GM12878 (cell line): ENCODE data around the gene MCOLN2. TPM values are rescaled to one million over a fixed set of nuclear protein-coding genes. Genes with fewer than 3 reads are reported as not detected.

Experiments
- ATAC-seq: fragments of 200-7000 bp; cut with Tn5 transposase; 3 replicates; pipeline ENCODE4 v1.9.1; 2020; ENCODE audit warnings: mild to moderate bottlenecking, moderate library complexity
- BruUV-seq: library from RNA; stranded (reverse); fragments of 400-500 nt; replicated peaks from 2 replicates; lab custom pipeline; 2021; lab: Mats Ljungman, UMichigan
- CTCF ChIA-PET: fragments of 300-600 bp; sonication (Branson Sonifier 250); formaldehyde crosslinking; extraction: SDS; loops from one replicate; lab custom pipeline; 2021; ENCODE audit warnings: inconsistent platforms; lab: Yijun Ruan, JAX
- POLR2A ChIA-PET: fragments of 350-600 bp; formaldehyde crosslinking; extraction: SDS; loops from one replicate; lab custom pipeline; 2021; ENCODE audit warnings: inconsistent platforms; lab: Charles Lee
- RAD21 ChIA-PET: fragments of 300-600 bp; sonication (Branson Sonifier 250); formaldehyde crosslinking; loops from one replicate; lab custom pipeline; 2023; ENCODE audit warnings: antibody characterized with exemption; ENCODE audit not compliant: unreplicated experiment; lab: Charles Lee
- SMC1A ChIA-PET: fragments of 300-600 bp; sonication (Branson Sonifier 250); formaldehyde crosslinking; loops from one replicate; lab custom pipeline; 2023; ENCODE audit not compliant: unreplicated experiment, uncharacterized antibody; lab: Charles Lee
- DNase-seq: peaks from one replicate; pipeline ENCODE4 v3.0.0-alpha.2; 2011; ENCODE audit warnings: low read depth, low spot score
- FAIRE-seq: peaks from 3 replicates; lab custom pipeline; 2011; peaks lifted over from hg19 to GRCh38; lab: Jason Lieb, UNC
- H2AFZ ChIP-seq: 2 replicates; pipeline ENCODE4 v1.6.0; 2011; ENCODE audit warnings: low read depth, low read length, control low read depth; ENCODE audit not compliant: control insufficient read depth
- H3K27ac ChIP-seq: 2 replicates; pipeline ENCODE4 v1.5.1; 2011; ENCODE audit warnings: control low read depth; ENCODE audit not compliant: control insufficient read depth, insufficient read depth
- H3K27me3 ChIP-seq, 2 experiments: replicated peaks in 1 of 2; 2 replicates each; pipeline versions ENCODE4 v1.6.0 to v1.6.1; 2011; ENCODE audit warnings: low read length in 1 of 2; ENCODE audit not compliant: control insufficient read depth in 2 of 2, insufficient read depth in 2 of 2
- H3K36me3 ChIP-seq, 2 experiments: 2 replicates each; pipeline ENCODE4 v1.5.1; 2011; ENCODE audit warnings: low read length in 1 of 2; ENCODE audit not compliant: control insufficient read depth in 2 of 2, insufficient read depth in 2 of 2
- H3K4me1 ChIP-seq: 2 replicates; pipeline ENCODE4 v1.6.1; 2011; ENCODE audit warnings: mild to moderate bottlenecking, low read length, moderate library complexity, mixed read lengths; ENCODE audit not compliant: control insufficient read depth, insufficient read depth
- H3K4me2 ChIP-seq: 2 replicates; pipeline ENCODE4 v1.6.0; 2011; ENCODE audit warnings: control low read depth; ENCODE audit not compliant: control insufficient read depth, insufficient read depth
- H3K4me3 ChIP-seq: fragments of 200-600 bp; sonication (generic); 2 replicates; pipeline ENCODE4 v1.5.1; 2016
- H3K79me2 ChIP-seq: 2 replicates; pipeline ENCODE4 v1.6.0; 2011; ENCODE audit warnings: low read length; ENCODE audit not compliant: control insufficient read depth, insufficient read depth
- H3K9ac ChIP-seq: 2 replicates; pipeline ENCODE4 v1.8.0; 2011; ENCODE audit warnings: low read length, control low read depth, mixed read lengths; ENCODE audit not compliant: control insufficient read depth, insufficient read depth
- H3K9me3 ChIP-seq: replicated peaks from 3 replicates; pipeline ENCODE4 v1.5.1; 2011; ENCODE audit warnings: mild to moderate bottlenecking, low read length; ENCODE audit not compliant: control insufficient read depth, insufficient read depth
- H4K20me1 ChIP-seq: 2 replicates; pipeline ENCODE4 v1.6.0; 2011; ENCODE audit not compliant: control insufficient read depth, insufficient read depth
- FOXM1 ChIP-seq: IDR thresholded peaks from 2 replicates; pipeline ENCODE4 v1.6.1; 2012; ENCODE audit warnings: low read depth, mild to moderate bottlenecking, inconsistent platforms, low read length, moderate library complexity
- HDAC6 ChIP-seq: fragments of 200-600 bp; sonication (generic); IDR thresholded peaks from one replicate; pipeline ENCODE4 v1.8.0; 2017; ENCODE audit warnings: antibody characterized with exemption; ENCODE audit not compliant: unreplicated experiment
- HDGF ChIP-seq: fragments of 450-650 bp; IDR thresholded peaks from 2 replicates; pipeline ENCODE4 v1.6.1; 2016; ENCODE audit warnings: antibody characterized with exemption
- JUND ChIP-seq: IDR thresholded peaks from 2 replicates; pipeline ENCODE4 v1.6.1; 2012; ENCODE audit warnings: low read depth, mild to moderate bottlenecking, low read length, improper control_type of control experiment, moderate library complexity
- MXI1 ChIP-seq: fragments of 150-350 bp; IDR thresholded peaks from 2 replicates; pipeline ENCODE4 v1.6.1; 2011; ENCODE audit warnings: low read depth, mild to moderate bottlenecking, inconsistent platforms, low read length, improper control_type of control experiment
- NBN ChIP-seq: fragments of 450-650 bp; IDR thresholded peaks from 2 replicates; pipeline ENCODE4 v1.6.1; 2016
- RB1 ChIP-seq: fragments of 450-650 bp; formaldehyde crosslinking; IDR thresholded peaks from 2 replicates; pipeline ENCODE4 v1.6.1; 2017; ENCODE audit warnings: mild to moderate bottlenecking, borderline replicate concordance
- STAT1 ChIP-seq: fragments of 450-650 bp; conservative IDR thresholded peaks from 2 replicates; pipeline ENCODE4 v1.6.1; 2014; ENCODE audit warnings: antibody characterized with exemption, mild to moderate bottlenecking
- YY1 ChIP-seq: IDR thresholded peaks from 2 replicates; pipeline ENCODE4 v1.6.1; 2011; ENCODE audit warnings: low read depth, mild to moderate bottlenecking, low read length
- ZNF384 ChIP-seq: IDR thresholded peaks from 2 replicates; pipeline ENCODE4 v1.6.1; 2012; ENCODE audit warnings: low read depth, mild to moderate bottlenecking, low read length, improper control_type of control experiment, borderline replicate concordance
- WGBS: methylation state at CpG from one replicate; pipeline ENCODE4 v1.1.6; 2016; ENCODE audit warnings: low lambda C conversion rate; ENCODE audit not compliant: insufficient replicate concordance, insufficient coverage; ENCODE audit errors: missing lambda C conversion rate; 5-methylcytosine and 5-hydroxymethylcytosine counted together
- in situ Hi-C: fragments of 300-500 bp; cut with MboI; formaldehyde crosslinking; loops from 9 replicates; pipeline ENCODE4 v1.14.3; 2018; ENCODE audit warnings: mixed read lengths
- intact Hi-C: fragments of 100-400 bp; cut with micrococcal nuclease; formaldehyde crosslinking; loops from one replicate; pipeline ENCODE4 v1.14.2; 2022; ENCODE audit not compliant: unreplicated experiment
- polyA plus RNA-seq, 11 experiments: library from polyadenylated mRNA; depleted of rRNA in 4 of 11; unstranded in 6 of 11; stranded (reverse) in 5 of 11; fragments of >200 nt; fragmentation: Nextera tagmentation in 4 of 11; fragmentation: Illumina TruSeq in 1 of 11; extraction: Ambion mirVana in 4 of 11; extraction: Trizol in 1 of 11; gene quantifications; 1 replicate in 1 of 11; 2 replicates in 10 of 11; pipeline versions ENCODE4 v1.2.1 to v1.2.3, GENCODE V29; 2011 to 2016; ENCODE audit warnings: inconsistent platforms in 2 of 11, missing spikeins in 2 of 11, low read depth in 1 of 11
- total RNA-seq, 4 experiments: library from RNA; depleted of rRNA in 3 of 4; stranded (reverse); fragments of >200 nt in 3 of 4; fragmentation: Illumina TruSeq in 1 of 4; extraction: Trizol in 1 of 4; gene quantifications; 2 replicates each; pipeline versions ENCODE4 v1.2.1 to v1.2.3, GENCODE V29; 2013 to 2021

MCOLN2 gene
- total and polyA plus RNA-seq, 10 of the 15 experiments (the other 5 are each of a cell fraction or from before 2014, with no cell fraction given), result 25.9 to 233 (median 109) TPM

DNA sequence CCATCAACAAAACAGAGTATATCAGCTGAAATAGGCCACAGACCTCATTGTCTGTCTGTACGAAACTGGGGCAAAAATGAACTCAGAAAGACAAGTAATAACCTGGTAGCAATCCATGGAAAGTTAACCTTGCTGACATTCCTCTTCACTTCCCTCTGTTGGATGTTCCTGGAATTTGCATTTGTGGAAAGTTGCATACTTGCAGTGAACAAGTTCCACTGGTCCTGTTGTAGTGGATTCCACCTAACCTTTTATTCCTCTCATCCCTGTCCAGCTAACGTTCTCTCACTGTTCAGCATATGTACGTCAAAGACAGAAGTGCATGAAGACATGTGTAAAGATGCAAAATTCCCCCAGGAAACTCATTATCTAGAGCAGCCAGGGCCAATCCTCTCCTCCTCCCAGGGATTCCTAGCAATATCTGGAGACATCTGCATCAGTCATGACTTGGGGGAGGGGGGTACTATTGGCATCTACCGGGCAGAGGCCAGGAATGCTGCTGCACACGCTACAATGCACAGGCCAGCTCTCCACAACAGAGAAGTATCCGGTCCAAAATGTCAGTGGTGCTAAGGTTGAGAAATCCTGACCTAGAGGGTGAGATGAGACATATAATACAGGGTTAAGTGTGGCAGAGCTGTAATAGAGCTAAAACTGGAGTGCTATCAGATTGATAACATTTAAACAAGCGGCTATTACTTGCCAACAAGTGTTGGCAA is 112.1 kb downstream of the MCOLN2 start:
- no TSS peak for BruUV-seq
- SMC1A ChIA-PET, result interaction anchor here (0.9 kb wide), 1 partner anchor 23 kb away, joined by 4 read pairs; no protein-coding TSS in a partner anchor

DNA sequence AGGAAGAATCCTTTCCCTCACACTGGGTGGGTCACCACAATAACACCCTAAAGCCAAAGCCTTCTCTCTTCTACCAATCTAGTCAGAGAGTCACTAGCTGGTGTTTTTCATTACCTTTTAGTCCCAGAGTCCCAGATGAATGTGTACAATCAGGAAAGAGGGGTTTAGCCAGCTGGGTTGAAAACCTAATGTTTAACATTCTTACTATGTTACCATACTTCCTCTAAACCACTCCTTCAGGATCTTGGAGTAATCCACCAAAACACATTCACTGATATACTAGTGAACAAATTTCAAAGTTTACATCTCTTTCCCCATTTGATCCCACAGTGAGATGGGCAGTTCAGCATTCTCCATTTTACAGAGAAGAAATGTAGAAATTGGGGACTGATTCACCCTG is 113.6 kb downstream of the MCOLN2 start:
- RAD21 ChIA-PET, result no interaction called here
- Histone ChIP-seq H4K20me1 (no peaks in the 10 kb centered on the region), H2AFZ (no peak overlapping the region), H3K9me3 (no peaks in the 10 kb centered on the region; the same call in 2 of the 3 replicates), H3K4me3 (no peak overlapping the region), H3K27ac (no peak overlapping the region), H3K4me2 (no peak overlapping the region), H3K36me3 (no peaks in the 10 kb centered on the region), H3K79me2 (no peaks in the 10 kb centered on the region), H3K9ac (no peak overlapping the region), H3K27me3 (peaks cover 0 to 2% of the 10 kb centered on the region in 2 experiments; a peak in 1 of 4 replicates), H3K4me1 (no peaks in the 10 kb centered on the region)
- CTCF ChIA-PET, result interaction anchor here (1.1 kb wide), 1 partner anchor 12 kb away, joined by 4 read pairs; no protein-coding TSS in a partner anchor
- in situ Hi-C loops (no loop called here), intact Hi-C loops (no loop called here)
- no TSS peak for BruUV-seq
- no peak for FAIRE-seq
- POLR2A ChIA-PET, result no interaction called here
- SMC1A ChIA-PET, result no interaction called here
- DNase-seq, result no peak
- no peak for TF ChIP-seq ZNF384
- no peak for TF ChIP-seq MXI1
- no peak for TF ChIP-seq HDGF
- no peak for TF ChIP-seq RB1
- ATAC-seq, result no peak

More for the DNA sequence above, 112.1 kb downstream of the MCOLN2 start:
- H3K27ac ChIP-seq, result no peak overlapping the region
- CTCF ChIA-PET, result no interaction called here
- DNase-seq, result no peak
- POLR2A ChIA-PET, result no interaction called here
- no peak overlapping the region for H3K4me3 ChIP-seq
- FAIRE-seq, result no peak
- H4K20me1 ChIP-seq, result no peaks in the 10 kb centered on the region
- no peak overlapping the region for H3K4me2 ChIP-seq
- intact Hi-C loops, result no loop called here
- no peaks in the 10 kb centered on the region for H3K36me3 ChIP-seq
- RAD21 ChIA-PET, result no interaction called here
- H3K79me2 ChIP-seq, result no peaks in the 10 kb centered on the region
- no peaks in the 10 kb centered on the region; a peak in 1 of 4 replicates for H3K27me3 ChIP-seq
- no peak overlapping the region for H3K9ac ChIP-seq
- TF ChIP-seq FOXM1 (no peak), NBN (no peak), YY1 (no peak), STAT1 (no peak), JUND (no peak), HDAC6 (no peak)
- TF ChIP-seq, all 136 proteins: peak for 0
- ATAC-seq, result no peak
- 17% methylated on average over 7 of the region's 7 CpGs for WGBS
- Histone ChIP-seq H3K9me3 (no peaks in the 10 kb centered on the region; the same call in 2 of the 3 replicates), H2AFZ (no peak overlapping the region), H3K4me1 (no peaks in the 10 kb centered on the region)
- in situ Hi-C loops, result no loop called here
